Renal cortical epithelial cell (primary cell): ENCODE results near the gene AMT. TPM values are rescaled to one million over a fixed set of nuclear protein-coding genes. Genes with fewer than 3 reads are reported as not detected.

ENCODE experiments used
- DNase-seq: peaks from one replicate; pipeline ENCODE4 v3.0.0-alpha.2; 2011; ENCODE audit warnings: low read depth
- total RNA-seq: library from RNA; depleted of rRNA; stranded (reverse); fragments of >200 nt; gene quantifications from 2 replicates; pipeline ENCODE4 v1.2.3, GENCODE V29; 2014

The AMT gene, protein sequence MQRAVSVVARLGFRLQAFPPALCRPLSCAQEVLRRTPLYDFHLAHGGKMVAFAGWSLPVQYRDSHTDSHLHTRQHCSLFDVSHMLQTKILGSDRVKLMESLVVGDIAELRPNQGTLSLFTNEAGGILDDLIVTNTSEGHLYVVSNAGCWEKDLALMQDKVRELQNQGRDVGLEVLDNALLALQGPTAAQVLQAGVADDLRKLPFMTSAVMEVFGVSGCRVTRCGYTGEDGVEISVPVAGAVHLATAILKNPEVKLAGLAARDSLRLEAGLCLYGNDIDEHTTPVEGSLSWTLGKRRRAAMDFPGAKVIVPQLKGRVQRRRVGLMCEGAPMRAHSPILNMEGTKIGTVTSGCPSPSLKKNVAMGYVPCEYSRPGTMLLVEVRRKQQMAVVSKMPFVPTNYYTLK
- total RNA-seq, result 0.52 and 0.85 TPM in 2 replicates

DNA sequence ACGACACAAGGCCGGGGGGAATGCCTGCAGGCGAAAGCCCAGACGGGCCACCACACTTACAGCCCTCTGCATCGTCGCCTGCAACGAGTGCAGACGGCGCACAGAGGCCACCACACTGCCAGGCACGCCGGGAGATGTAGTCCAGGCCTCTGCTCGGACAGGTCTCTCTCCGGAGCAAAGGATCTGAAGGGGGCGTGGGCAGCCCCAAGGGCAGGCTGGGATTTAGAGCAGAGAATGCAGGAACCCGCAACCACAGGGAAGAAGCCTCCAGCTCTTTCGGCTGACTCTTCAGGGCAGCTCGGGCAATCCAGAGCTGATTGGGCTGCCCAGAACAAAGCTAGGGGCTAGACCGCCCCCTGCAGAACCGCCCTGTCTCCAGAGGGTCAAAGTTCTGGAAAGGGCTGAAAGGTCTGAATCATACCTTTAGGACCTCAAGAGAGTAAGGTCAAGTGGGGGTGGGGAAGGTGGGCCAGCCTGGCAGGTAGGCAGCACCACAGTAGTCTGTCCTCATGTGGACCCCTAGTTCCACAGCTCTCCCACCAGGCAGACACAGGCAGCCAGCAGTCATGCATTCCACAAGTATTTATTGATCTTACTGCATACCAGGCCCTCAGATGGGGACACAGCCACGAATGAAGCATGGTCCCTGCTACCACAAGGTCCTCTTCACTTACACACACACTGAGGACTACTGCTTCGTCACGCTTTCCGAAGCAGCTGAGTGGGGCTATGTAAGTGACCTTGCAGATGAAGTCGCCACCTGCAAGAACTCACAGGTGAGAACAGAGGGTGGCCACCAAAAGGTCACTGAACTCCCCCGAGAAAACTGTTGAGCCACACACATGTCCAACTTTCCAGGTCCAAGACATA lies at the start of gene AMT:
AMT (minus strand) TSS at position 95 of the 870 bp plus-strand sequence; CDS start at position 72, 23 bp downstream.
- DNase-seq, result peak; percentile 24

DNA sequence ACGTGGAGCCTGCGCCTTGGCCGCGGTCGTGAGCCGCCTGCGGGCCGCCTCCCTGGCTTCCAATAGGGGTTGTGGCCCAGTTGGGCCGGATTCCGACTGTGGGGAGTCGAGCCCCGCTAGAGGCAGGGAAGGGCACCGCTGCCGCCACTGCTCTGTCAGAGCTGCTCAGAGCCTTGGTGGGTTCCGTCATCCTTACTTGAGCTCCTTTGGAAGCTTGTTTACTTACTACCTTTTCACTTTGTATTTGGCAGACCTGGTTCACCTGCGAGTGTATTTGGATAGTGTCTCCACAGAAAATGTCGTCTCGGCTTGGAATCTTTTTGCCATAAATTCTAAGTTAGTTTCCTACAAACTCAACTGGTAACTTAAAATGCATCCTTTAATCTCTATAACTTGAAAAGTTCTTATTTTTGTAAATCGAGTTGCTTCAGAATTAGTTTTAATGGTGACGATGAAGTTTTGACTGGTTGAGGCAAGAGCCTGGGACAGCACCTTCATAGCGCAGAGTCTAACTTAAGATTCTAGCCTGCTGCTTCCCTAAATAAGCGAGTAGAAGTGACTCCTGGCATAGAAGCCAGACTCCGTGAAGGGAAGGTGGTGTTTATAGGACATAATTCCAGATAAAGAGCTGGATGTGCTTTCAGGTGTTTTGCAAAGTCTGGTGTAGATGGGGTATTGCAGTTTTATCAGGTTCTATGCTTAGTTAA lies 48.6 kb upstream of the AMT start:
- DNase-seq, result no peak

DNA sequence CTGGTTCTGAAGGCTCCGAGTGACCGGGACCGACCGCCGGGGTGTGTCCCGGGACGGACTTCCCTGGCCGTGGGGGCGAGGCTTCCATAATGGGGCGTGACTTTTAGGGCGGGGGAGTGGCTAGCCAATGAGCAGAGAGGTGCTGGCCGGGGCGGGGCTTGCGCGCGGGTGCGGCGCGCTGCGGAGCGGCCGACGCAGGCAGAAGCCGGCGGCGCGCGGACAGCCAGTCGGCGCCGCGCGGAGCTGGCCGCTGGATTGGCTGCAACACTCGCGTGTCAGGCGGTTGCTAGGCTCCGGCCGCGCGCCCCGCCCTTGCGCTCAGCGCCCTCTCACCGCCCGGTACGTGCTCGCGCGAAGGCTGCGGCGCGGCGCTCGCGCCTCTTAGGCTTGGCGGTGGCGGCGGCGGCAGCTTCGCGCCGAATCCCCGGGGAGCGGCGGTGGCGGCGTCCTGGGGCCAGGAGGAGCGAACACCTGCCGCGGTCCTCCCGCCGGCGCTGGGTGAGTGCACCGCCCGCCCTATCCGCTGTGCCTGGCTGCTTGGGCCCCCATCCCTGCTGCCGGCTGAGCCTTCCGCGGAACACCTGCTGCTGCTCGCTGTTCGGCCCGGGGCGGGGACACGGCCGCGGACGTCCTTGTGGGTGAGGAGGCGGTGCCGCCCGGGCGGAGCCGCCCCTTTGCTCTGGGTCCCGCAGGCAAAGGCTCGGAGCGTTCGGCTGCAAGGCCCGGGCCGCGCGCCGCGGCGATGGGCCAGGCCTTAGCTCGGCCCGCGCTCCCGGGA lies 47.9 kb upstream of the AMT start, which contains the start of gene DAG1:
DAG1 (plus strand) TSS at position 332 of the 778 bp plus-strand sequence. CDS start 40,268 bp downstream, outside the sequence.
- DNase-seq, result peak; percentile 85

DNA sequence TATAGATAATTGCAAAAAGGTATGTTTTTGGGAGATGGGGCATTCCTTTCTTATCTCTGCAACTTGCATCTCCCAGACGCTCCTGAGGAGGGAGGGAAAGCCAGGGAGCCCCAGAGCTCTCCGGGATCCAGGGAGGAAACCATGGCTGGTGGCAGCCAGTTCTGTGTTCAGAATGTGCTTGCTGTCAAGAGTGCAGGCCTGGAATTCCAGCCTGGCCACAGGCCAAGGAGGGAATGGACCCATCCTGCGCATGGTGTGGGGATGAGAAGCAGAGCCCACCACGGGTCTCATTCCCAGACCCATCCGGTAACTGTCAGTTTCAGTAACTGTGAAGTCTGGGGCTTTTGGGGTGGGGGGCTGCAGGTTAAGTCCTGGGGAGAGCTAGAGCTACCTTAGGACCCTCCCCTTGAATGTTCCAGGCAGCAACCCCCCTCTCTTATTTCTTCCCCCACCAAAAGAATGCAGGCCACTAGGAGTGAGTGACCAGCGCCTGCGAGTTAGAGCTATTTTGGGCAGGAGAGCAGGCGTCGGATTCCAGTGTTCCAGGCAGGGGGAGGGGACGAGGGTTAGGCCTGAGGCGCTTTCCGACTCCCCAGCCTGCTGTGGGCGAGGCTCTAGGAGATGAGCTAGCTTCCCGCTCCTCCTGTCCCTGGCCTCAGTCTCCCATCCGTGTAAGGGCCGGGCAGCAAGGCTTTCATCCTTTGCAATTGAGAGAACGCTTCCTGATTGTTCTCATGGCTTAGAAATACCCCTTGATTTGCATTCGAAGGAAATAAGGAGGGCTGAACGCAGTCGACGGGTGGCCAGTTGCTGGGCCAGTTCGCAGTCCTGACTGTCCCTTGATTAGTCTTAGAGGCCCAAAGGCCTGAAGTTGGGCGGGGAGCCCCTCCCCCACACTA lies 47.0 kb upstream of the AMT start:
- peak; percentile 58 for DNase-seq

DNA sequence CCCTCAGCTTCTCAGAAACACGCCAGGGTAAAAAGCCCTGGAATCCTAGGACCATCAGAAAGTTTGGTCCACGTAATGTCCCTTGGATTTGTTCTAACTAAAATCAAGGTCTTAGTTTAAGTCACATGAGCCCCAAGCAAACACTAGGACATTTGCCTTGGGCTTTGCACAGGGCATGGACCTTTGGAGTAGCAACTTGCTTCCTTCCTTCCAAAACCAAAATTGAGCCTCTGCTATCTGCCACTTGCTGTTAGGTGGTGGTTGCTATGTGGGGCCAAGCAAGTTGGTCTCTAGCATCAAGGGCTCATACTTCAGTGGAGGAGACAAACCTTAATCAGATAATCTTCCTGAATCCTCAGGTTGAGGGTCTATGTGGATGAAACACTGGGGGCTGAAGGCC lies 43.8 kb upstream of the AMT start:
- DNase-seq, result no peak

DNA sequence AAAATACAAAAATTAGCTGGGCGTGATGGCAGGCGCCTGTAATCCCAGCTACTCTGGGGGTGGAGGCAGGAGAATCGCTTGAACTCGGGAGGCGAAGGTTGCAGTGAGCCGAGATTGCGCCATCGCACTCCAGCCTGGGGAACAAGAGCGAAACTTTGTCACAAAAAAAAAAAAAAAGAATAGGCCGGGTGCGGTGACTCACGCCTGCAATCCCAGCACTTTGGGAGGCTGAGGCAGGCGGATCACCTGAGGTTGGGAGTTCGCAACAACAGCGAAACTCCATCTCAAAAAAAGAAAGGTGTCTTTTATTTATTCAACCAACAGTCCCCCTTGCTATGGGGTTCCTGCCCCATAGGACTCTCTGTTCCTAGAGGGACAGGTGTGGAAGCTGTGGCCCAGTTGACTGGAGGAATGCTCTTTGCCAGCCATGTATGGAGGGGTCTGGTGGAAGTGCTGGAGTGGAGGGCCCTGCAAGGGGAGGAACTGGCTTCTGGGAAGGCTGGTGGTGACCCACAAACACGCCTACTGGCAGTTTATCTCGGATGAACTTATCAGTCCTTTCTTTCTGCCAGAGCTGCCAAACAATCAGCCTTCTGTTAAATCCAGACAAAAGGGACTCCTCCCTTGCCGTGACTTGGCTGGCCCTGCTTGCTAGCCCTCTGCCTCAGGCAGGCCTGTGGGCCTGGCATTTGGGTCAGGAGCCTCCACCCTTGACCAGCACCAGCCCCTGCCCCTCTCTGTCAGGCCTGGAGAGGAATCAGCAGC lies 43.2 kb upstream of the AMT start:
- no peak for DNase-seq

DNA sequence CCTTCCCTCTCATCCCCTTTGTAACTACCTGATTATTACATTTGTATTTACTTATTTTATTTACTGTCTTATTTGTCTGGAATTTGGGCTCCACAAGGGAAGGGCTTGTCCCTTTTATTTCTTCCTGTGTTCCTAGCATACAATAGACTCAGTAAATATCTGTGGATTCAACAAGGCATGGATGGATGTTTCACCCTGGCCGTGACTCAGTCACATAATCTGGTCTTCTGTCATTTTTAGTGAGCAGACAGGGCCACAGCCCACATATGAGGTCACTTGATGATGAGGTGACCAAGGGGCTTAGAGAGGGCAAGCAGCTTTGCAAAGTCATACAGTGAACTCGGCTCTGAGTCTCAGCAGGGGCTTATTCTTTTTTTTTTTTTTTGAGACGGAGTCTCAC lies 39.9 kb upstream of the AMT start:
- no peak for DNase-seq

DNA sequence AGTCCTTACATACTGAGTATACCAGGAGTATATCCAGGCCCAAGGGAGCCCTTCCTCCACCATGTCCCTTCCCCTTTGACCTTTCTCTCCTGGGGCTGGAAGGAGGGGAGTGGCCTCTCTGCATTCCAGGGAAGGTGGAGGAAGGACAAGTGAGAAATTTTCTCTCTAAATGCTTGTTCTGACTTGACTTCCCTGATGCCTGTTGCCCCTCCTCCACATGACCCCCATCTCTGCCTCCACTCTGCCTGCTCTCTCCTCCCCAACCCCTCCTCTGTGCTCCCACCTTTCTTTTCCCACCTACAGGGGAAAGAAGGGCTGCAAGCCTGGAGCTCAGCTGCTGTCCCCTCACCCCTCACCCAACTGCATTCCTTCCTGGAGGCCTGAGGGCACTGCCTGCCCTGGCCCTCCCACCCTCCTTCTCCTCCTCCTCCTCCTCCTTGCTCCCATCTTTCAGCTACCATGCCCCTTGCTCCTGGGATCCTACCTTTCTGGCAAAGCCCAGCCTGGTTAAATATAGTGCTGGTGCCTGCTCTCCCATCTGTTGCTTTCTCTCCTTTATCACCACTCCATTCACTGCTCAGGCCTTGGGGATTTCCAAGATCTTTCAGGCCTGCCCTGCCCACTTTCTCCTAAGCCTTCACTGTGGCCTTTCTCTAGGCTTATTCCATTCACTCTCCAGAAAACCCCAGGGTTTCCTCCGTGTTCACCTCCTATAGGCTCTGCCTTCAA lies 39.3 kb upstream of the AMT start:
- peak; percentile 54 for DNase-seq

DNA sequence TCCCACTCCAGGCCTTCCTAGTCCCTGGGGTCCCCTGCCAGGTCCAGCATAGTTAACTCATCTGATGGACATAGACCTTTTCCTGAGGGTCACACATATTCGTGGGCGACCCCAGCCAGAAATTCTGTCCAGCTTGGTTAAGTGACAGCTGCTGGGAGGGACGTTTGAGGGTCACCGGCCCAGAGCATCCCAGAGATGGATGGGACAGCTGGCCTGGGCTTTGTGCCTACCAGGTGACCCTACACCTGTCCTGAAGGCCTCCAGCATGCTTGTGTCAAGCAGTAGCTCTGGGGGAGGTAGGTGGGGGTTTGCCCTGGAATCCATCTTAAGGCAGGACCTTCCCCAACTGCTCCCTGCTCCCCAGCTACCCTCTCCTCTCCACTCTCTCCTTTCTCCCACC lies 38.7 kb upstream of the AMT start:
- no peak for DNase-seq

DNA sequence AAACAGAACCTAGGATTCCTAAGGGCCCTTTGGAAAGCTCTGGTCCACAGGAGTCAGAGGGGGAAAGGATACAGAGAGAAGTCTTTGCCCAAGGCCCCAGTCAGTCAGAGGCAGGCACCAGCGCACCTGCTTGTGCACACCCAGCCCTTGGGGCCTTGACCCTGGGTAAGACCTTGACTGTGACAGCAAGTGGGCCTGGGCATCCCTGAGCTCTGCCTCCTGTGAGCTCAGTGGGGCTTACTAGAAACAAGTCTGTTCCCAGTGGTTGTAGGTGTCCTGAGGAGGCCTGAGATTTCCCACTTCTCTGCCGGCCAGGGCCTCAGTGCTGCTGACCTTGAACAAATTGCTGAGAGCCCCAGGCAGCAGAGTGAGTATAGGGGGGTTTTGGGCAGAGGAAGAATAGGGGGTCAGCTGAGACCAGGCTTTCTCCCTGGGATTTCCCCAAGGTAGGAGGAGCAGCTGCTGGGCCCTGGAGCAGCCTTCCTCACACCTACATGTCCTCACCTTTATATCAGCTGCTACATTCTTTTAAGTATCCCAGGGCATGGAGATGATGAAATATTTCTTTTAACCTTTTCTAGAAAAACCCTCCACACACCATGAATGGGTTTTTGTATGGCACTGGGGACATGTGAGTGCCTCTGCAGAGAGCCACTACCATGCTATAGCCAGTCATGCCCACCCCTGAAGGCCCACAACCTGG lies 38.1 kb upstream of the AMT start:
- no peak for DNase-seq

DNA sequence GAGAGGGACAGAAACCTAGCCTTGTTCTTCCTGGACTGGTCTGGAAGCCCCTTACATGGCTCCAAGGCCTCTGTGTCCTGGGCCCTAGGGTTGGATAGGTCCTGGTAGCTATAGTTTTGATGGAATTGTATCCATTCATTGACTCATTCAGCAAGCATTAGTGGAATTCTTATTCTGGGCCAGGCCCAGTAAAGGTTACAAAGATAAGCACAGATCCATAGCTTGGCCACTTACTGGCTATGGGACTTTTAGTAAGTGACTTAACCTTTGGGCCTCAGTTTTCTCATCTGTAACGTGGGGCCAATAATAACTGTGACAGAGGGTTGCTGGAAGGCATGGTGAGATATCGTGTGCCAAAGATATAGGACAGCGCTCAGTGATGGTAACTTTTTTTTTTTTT lies 34.2 kb upstream of the AMT start:
- DNase-seq, result no peak

DNA sequence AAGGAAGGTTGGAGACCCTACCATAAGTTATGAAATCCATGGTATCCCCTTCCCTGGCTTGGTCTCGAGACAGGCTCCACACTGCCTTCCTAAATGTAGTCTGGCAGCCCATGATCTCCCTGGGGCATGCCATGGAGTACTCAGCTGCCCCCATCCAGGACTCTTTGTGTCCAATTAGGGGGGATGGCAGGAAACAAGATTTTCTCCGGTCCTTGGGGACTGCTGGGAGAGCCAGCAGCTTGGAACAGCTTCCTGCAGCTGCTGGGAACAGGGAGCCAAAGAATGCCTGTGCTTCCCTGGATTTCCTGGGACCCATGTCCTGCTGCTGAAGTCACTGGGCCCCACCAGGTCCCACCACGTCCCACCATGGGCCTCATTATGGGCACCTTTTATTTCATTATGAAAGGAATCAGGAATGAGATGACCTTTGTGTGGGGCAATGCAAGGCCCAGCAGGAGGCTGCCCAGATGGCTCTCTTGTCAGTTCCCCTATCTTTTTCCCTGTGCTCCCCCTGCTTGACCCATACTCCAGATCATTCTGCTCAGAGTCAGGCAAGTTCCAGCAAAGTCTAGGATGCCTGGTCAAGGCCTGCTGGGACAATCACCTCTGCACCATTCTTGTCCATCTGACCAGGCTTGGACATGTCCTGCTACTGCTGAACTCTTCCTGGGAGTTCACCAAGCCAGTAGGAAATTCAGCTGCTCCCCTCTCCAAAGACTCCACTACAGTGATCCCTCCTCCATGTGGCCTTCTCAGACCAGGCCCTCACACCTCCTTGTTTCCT lies 32.8 kb upstream of the AMT start:
- no peak for DNase-seq

DNA sequence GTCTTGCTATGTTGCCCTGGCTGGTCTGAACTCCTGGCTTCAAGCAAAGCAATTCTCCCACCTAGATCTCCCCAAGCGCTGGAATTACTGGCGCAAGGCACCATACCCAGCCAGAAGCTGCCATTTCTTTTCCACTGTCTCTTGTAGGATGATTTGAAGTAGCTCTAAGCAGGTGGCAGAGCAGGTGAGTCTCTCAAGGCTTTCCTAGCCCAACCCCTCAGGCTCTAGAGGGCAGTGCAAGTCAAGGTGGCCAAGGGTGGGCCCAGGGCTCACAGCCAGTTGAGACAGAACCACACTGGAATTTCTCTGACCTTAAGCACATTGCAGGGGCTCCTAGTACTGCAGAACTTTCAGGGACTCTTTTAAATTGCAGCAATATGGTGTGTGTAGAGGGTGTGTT lies 32.2 kb upstream of the AMT start:
- DNase-seq, result peak; percentile 47

DNA sequence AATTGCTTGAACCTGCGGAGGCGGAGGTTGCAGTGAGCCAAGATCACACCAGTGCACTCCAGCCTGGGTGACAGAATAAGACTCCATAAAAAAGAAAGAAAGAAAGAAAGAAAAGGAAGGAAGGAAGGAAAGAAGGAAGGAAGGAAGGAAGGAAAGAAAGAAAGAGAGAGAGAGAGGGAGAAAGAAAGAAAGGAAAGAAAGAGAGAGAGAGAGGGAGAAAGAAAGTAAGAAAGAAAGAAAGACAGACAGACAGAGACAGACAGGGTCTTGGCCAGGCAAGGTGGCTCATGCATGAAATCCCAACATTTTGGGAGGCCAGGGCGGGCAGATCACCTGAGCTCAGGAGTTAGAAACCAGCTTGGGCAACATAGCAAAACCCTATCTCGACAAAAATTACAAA lies 31.3 kb upstream of the AMT start:
- DNase-seq, result no peak

DNA sequence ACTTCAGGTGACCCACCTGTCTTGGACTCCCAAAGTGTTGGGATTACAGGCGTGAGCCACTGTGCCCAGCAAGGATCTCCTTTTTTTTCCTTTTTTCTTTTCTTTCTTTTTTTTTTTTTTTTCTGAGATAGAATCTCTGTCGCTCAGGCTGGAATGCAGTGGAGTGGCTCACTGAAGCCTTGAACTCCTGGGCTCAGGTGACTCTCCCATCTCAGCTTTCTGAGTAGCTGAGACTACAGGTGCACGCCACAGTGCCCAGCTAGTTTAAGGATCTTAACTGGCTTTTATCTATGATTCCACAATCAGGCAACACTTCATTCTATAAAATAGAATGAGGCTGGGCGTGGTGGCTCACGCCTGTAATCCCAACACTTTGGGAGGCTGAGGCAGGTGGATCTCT lies 23.1 kb upstream of the AMT start:
- no peak for DNase-seq

DNA sequence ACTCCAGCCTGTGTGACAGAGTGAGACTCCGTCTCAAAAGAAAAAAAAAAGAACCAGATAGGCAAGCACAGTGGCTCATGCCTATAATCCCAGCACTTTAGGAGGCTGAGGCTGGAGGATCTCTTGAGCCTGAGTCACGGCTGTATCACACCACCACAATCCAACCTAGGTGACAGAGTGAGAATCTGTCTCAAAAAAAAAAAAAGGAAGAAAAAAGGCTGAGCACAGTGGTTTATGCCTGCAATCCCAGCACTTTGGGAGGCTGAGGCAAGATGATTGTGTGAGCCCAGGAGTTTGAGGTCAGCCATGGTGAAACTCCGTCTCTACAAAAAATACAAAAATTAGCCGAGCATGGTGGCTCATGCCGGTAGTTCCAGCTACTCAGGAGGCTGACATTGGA lies 12.5 kb upstream of the AMT start:
- DNase-seq, result no peak

DNA sequence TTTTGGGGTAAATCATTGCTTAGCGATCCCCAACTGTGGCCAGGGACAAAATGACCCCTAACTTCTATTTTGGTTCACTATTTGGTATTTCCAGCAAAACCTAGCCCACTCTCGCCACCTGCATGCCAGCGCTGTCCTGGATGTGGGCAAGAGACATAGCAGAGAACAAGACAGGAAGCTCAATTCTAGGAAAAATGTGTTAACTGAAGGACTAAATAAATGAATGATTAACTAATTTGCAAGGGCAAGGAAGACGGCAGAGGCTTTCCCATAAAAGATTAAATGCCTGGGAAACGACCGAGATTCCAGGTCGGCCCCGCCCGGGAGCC lies 6.4 kb upstream of the AMT start:
- peak; percentile 91 for DNase-seq

DNA sequence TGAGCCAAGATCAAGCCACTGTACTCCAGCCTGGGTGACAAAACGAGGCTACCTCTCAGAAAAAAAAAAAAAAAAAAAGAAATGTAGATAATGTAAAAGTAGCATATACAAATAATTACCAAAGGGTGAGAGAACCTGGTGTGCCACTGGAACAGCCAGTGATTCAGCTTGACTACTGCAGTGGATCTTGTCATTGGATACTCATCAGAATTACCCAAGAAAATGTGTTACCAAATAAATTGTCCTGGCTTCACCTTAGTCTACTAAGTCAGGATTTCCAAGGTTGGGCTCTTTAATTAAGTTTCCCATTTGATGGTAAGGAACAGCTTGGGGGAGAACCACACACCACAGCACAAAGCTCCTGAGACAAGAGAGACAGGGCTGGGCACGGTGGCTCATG lies 5.3 kb upstream of the AMT start:
- peak; percentile 37 for DNase-seq
